VCaP (cell line): ENCODE measurements around the gene ATXN10.

Experiments
- H3K27ac ChIP-seq: fragments of 450-650 bp; 2 replicates; pipeline ENCODE4 v1.5.1; 2017
- TF ChIP-seq, protein P1 (sequence below): fragments of 450-650 bp; conservative IDR thresholded peaks from 2 replicates; pipeline ENCODE4 v1.5.1; 2017; ENCODE audit warnings: mild to moderate bottlenecking, moderate library complexity

Gene ATXN10

DNA sequence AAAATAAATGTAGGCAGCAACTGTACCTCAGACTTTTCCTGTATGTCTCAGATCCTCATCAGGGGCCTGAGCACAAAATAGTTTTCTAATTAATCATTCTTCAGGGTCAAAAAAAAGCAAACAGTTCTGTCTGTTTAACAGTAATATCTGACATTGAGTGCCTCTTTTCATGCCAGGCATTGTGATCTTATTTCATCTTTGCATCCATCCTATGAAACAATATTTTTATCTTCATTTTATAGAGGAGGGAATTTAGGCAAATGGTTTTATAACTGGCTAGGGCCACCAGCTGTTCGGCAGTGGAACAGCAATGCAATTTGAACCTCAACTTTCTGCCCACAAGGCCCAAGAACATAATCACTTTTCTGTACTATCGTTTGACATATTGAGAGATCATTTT is 159.8 kb downstream of the ATXN10 start:
- H3K27ac ChIP-seq = no peak overlapping the region
- TF ChIP-seq, protein P1, sequence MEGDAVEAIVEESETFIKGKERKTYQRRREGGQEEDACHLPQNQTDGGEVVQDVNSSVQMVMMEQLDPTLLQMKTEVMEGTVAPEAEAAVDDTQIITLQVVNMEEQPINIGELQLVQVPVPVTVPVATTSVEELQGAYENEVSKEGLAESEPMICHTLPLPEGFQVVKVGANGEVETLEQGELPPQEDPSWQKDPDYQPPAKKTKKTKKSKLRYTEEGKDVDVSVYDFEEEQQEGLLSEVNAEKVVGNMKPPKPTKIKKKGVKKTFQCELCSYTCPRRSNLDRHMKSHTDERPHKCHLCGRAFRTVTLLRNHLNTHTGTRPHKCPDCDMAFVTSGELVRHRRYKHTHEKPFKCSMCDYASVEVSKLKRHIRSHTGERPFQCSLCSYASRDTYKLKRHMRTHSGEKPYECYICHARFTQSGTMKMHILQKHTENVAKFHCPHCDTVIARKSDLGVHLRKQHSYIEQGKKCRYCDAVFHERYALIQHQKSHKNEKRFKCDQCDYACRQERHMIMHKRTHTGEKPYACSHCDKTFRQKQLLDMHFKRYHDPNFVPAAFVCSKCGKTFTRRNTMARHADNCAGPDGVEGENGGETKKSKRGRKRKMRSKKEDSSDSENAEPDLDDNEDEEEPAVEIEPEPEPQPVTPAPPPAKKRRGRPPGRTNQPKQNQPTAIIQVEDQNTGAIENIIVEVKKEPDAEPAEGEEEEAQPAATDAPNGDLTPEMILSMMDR = no peak

DNA sequence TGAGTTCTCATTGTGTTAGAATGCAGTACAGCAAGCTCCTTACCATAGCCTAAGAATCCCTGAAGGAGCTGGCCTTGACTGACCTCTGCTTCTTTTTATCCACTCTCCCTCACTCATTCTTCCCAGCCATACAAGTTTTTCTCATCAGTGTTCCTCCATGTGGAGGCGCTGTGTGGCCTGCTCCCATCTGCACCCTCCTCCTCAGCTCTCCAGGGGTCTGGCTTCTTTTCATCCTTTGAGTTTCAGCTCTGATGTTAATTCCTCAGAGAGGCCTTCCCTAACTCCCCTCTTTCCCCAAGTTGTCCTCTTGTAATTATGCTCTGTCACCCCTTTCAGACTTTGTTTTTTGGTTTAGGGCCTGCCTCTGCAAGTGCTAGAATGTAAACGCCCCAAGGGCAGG is 160.5 kb downstream of the ATXN10 start:
- H3K27ac ChIP-seq = no peak overlapping the region
- TF ChIP-seq, protein P1 = no peak

DNA sequence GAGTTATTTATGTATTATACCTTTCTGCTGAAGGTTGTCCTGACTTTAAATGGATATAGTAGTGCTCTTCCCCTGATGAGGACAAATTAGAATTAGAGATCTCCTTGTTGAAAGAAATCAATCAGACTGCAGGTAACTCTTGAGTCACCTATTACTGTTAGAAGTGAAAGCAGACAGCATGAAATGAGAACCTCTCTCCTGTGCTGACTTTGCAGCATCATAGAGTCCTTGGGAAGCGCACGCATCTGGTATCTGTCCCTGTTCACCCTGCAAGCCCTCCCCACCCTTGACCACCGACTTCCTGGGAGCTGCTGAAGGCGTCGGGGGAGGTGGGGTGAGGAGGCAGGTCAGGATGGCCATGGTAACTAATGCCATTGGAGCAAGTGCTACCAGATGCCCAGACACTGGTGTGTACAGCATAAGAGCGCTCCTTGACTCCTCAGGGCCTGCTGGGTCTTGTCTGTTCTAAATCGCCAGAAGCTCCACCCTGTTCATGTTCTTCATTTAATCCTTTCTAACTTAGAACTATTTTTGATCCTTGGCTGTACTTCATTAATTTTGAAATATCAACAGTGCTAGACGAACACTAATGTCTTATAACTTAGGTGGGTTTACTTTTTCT is 161.4 kb downstream of the ATXN10 start:
- TF ChIP-seq, protein P1 = no peak
- H3K27ac ChIP-seq = no peak overlapping the region; the same call in 1 of the 2 replicates

DNA sequence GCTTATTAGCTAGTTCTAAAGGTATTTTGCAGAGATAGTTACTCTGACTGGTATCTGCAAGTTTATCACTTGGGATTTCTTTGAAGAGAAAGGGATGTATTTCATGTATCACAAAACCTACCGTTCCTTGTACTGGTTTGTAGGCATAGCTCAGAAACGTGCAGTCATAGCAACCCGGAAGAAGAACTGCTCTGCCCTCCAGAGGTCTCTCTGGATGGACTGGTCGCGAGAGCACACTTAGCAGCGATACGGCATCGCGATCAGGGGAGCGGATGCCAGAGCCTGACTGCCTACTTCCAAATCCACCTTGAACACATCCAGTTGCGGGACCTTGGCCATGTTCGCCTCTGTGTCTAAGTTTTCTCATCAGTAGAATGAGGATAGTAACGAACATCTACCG is 162.0 kb downstream of the ATXN10 start:
- H3K27ac ChIP-seq = no peak overlapping the region; the same call in 1 of the 2 replicates
- TF ChIP-seq, protein P1 = no peak

DNA sequence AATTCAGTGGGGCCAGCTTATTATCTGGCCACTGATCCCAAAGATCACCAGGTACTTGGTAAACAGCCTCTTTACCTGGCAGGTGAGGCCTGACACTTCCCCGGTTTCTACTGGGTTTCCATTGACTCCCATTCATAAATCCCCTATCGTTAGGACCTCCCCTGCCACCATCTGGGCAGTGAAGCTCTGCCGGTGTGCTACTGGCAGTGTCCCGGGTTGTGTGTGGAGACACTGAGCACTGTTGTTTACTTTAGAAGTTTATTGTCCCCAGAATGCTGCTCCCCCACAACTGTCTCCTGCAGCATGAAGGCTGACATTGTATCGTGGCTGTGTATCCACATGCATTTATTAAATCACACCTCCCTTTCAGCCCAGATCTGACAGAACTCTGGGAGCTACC is 162.6 kb downstream of the ATXN10 start:
- no peak overlapping the region; the same call in 1 of the 2 replicates for H3K27ac ChIP-seq
- TF ChIP-seq, protein P1 = no peak

DNA sequence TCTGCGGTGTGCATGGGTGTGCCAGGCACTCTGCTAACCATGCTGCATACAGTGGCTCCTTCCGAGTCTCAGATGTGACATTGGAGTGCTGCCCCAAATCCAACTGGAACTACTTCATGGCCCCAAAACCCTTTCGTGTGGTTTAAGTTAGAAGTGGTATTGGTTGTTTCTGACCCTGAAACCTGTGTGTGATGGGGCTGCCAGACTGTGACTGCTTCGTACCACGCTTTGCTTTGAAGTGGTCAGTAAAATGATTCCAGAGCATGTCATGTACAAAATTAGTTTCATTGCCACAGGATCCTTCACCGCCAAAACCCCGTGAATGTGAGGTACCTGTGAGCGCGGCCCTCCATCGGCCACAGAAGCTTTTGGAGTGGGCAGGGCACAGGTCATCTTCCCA is 163.2 kb downstream of the ATXN10 start:
- TF ChIP-seq, protein P1 = no peak
- H3K27ac ChIP-seq = no peak overlapping the region; the same call in 1 of the 2 replicates

DNA sequence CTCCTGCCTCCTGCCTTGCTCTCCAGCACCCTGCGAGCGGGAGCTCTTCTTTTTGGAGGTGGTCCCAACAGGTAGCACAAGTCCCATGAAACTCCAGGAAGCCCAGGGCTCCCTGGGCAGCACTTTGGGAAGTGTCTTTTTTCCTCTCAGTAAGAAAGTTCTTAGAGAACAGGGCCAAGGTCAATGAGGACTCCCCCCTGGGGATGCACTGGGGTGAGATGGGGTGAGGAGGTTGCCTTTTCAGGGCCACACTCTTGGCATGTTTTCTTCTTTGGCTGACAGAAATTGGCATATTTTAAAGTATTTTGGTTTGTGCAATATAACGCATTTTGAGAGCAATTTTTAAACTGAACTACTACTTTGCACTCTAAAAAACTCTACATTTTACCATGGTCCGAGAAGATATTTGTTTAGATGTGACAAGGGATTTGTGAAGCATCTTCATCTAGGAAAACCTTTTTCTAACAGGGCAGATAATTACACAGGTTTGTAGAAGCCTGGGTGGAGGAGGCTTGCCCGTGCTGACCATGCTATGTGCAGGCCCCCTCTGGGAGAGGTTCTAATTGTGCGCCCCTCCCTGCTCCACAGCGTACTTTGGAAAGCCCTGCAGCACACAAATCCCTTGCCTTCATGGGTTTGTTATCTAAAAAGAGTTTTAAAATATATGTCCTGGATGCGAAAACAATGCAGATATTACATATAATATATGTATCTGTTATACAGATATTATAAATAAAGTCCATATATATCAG is 165.0 kb downstream of the ATXN10 start:
- TF ChIP-seq, protein P1 = no peak
- H3K27ac ChIP-seq = no peak overlapping the region
